HPDE6-E6E7 (cell line): ENCODE measurements around the gene HIBCH.
"Not testable (repeated sequence)": the region's sequence is repeated elsewhere in the genome, so short reads cannot be mapped to it uniquely, and the experiment has no call there.

ENCODE experiments used
- DNase-seq: peaks from one replicate; pipeline ENCODE4 v3.0.0; 2011; ENCODE audit warnings: missing footprints; ENCODE audit errors: extremely low spot score

HIBCH gene

DNA sequence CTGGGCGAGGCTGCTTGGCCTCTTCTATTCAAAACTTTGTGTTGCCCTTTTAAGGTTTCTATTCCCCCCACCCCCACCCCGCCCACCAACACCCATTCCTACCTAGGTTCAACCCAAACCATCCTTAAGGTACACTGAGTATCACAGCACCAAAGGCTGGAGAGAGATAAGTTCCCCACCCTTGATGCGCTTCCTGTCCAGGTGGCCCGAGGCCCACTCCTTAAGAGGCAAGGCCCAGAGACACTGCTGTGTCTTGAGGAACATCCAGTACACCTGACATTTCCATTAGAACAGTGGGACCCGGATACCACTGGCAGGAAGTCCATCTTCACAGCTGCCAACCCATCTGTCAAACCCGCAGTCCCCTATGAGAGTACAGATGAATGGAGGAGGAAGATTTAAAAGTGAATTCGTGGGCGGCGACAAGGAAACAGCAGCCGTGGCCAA is 23.5 kb upstream of the HIBCH start:
- DNase-seq = no peak

DNA sequence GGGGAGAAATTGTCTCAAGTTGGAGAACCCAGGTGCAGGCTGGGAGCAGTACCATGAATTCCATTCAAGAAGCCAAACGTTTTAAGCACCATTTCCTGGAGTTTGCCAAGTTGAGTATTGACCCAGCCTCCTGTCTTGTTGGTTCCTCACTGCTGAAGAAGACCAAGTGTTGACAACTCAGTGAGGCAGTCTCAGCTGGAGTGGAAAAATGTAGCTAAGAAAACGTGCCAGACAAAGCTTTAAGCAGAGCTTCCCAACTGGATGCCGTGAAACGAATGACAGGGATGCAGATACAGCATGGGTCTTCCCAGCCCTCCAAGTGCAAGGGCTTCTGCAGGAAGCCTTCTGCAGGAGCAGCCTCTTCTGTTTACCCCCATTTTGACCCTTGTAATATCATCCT is 23.0 kb upstream of the HIBCH start:
- no peak for DNase-seq

DNA sequence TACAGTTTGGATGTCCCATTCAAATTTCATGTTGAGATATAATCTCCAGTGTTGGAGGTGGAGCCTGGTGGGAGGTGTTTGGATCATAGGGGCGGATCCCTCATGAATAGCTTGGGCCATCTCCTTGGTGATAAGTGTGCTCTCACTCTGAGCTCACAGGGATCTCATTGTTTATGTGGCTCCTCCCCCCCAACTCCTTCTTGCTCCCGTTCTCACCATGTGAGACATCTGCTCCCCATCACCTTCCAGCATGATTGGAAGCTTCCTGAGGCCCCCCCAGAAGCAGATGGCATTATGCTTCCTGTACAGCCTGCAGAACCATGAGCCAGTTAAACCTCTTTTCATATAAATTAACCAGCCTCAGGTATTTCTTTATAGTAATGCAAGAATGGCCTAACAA is 20.7 kb upstream of the HIBCH start:
- DNase-seq = no peak

DNA sequence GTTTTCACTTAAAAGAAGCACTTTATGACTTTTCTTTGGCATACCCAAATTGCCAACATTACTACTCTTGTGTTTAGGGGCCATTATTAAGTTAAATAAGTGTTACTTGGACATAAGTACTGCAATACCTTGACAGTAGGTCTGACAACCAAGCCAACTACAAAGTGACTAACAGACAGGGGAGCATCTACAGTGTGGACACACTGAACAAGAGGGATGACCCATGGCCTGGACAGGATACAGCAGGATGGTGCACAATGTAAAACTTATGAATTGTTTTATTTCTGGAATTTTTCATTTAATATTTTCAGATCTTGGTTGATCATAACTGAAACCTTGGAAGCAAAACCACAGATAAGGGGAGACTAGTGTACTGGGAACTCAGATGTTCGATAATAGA is 19.8 kb upstream of the HIBCH start:
- DNase-seq = no peak

DNA sequence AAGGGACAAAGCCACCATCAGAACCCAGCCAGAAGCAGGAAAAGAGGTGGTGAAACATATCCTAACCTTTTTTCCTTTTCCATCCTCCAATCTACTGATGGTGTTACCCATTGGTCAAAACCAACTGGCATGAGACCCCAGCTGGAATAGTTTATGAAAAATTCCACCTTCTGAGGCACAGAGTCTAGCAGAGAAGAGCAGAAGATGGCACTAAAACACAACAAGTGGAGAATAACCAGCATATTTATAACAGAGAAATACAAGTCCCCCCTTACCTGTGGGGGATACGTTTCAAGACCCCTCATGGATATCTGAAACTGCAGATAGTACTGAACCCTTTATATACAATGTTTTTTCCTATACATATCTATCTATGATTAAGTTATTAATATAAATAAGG is 18.8 kb upstream of the HIBCH start:
- DNase-seq = no peak

DNA sequence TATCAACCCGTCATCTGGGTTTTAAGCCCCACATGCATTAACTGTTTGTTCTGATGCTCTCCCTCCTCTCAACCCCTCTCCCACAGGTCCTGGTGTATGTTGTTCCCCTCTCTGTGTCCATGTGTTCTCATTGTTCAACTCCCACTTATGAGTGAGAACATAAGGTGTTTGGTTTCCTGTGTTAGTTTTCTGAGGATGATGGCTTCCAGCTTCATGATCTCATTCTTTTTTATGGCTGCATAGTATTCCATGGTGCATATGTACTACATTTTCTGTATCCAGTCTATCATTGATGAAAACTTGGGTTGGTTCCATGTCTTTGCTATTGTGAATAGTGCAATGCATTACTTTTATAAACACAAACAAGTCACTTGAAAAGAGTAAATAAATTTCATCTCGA is 16.8 kb upstream of the HIBCH start:
- DNase-seq = no peak

DNA sequence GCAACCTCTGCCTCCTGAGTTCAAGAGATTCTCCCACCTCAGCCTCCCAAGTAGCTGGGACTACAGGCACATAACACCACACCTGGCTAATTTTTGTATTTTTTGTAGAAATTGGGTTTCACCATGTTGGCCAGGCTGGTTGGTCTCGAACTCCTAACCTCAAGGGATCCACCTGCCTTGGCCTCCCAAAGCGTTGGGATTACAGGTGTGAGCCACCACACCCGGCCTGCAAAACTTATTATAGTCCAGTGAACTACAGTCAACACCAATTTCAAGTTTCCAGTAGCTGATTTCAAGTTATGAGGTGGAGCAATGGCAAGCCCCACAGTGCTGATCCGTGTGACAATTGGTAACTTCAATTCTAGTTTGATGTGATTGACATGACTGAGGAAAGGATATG is 16.0 kb upstream of the HIBCH start:
- DNase-seq = not testable (repeated sequence)

DNA sequence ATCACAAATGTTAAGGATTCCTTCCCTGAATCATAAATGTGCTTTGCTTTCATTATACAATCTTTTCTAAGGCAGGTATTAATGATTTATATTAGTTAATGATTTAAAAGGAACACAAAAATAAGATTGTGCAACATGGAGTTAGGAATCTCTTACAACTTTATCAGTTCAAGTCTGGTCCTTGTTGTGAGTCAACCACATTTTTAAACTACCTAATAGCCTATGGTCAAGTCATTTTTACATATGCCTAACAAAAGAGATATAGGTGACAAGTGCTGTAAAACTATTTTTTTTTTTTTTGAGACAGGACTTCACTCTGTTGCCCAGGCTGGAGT is 15.6 kb upstream of the HIBCH start:
- no peak for DNase-seq

DNA sequence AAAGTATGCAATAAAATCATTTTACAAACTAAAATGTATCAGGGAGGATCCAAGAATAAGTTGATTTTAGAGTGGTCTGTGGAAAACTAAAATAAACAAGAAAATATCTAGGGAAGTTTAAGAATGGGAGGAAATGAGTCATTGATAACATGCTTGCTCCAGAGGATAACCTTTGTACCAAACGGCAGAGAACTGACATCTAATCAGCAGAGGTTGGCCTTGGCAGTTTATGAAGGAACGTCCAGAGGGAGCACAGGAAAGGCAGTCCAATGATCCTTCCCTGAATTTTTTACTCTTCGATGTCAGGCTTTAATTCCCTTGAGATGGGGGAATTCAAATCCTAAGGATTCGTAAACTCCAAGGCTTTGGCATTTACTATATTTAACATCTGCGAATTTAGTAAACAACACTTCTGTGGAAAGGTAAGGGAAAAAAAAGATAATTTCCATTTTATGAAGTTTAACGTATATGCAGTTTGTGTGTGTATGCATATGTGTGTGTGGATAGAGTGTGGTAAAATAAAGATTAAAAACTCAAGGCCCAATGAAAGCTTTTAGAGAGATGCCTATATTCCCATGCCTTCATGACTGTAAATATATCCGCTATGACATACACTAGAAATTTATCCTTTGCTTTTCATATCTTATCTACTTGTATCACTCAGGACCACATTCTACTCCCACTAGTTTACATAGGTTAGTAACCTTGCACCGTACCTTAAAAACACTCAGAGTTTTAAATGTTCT is 15.0 kb upstream of the HIBCH start:
- DNase-seq = no peak

DNA sequence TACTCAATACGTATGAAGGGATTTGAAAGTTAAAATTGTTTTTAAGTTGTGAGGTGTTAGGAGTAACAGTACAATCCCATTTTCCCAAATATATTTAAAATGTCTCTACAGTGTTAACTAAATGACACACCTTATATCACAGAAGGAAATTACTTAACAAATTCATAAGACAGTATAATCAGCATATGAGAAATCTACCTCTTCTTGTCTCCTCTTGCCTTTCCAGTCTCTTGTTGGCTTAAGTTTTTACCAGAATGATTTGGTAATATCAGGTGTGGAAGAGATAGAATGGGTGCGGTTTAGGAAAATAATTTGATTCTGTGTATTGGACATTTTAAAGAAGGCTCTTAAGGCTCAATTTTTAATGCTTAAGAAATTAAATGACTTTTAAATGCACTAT is 14.3 kb upstream of the HIBCH start:
- no peak for DNase-seq

DNA sequence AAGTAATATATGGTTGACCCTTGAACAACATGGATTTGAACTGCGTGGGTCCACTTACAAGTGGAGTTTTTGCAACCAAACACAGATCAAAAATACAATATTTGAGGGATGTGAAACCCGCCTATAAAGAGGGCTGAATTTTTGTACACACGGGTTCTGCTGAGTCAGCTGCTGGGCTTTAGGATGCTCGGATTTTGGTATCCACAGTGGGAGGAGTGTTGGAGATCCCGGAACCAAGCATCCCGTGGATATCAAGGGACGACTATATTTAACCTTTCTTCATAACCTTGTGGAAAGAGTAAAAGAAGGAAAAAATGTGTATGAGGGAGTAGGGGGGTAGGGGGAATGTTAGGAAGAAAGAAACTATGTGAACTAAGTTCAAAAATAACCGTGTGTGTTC is 13.8 kb upstream of the HIBCH start:
- DNase-seq = no peak

DNA sequence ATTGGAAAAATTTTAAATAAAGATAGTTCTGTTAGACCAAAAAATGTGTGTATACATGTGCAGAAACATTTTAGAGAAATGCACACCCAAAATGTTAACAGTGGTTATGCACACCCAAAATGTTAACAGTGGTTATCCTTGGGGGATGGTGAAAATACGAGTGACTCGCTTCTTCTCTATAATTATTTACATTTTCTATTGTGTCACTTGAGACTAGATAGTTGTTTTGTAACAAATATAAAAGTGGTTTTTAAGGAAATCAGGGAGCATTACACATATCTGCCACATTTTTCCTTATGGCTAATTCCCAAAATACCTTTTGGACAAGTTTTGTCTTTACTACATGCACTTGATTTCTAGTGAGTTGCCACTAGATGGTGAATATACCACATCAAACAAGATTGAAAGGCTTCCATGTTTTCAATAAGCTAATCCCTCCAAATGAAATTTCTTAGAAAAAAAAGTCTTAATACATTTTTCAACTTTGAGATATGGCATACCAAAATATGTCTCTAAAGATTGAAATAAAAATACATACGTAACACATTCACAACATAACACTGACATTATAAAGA is 9.0 kb upstream of the HIBCH start:
- DNase-seq = no peak

DNA sequence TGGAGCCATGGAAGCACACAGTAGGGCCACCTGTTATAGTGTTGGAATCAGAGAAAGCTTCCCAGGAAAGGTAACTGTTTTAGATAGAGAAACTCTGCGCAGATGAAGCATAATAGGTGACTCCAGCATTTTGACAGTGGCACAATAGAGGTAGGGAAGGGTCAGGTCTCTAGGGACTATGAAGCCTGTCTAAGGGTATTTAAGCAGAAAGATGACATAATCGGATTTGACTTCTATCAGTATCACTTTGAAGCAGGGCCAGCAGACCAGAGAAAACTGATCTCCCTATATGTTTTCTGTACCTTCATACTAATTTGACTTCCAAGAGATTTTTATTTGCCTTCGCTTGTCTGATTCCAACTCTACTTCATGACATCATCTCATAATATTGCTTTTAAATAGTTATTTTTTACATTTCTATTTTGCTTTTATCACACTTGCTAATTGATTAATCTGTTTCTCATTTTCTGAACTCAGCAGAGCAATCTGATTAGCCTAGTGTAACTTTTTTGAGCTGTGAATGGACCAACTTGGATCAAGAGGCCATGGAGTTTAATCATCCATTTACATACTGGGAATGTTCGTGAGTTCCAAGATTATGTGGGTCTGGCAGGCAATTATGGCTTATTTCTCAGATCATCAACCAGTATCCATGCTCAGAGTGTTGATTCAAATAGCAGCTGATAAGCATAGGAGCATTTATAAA is 8.4 kb upstream of the HIBCH start:
- DNase-seq = no peak

DNA sequence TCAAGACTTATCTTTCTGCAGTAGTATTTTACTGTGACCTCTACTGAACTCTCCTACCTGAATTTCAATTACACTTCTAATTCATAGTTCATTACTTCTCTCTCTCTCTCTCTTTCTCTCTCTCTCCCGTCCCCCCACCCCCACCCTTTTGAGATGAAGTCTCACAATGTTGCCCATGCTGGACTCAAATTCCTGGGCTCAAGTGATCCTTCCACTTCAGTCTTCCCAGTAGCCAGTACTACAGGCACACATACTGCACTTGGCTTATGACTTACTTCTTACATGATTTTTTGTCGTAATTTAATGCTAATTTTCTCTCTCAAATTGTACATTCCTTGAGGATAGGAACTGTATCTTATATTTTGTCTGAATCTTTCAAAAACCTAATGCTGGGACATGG is 6.0 kb upstream of the HIBCH start:
- no peak for DNase-seq

DNA sequence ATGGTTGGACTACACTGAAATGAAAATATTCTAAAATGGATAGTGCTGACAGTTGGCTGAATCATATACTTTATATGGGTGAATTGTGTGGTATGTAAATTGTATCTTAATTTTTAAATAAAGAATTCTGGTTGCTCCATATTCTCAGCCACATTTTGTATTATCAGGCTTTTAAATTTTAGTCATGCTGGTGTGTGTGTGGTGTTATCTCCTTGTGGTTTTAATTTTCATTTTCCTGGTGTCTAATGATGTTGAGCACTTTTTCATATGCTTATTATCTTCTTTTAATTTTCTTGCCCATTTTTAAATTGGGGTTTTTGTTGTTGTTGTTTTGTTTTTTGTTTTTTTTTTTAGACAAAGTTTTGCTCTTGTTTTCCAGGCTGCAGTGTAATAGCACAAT is 3.8 kb upstream of the HIBCH start:
- DNase-seq = no peak

DNA sequence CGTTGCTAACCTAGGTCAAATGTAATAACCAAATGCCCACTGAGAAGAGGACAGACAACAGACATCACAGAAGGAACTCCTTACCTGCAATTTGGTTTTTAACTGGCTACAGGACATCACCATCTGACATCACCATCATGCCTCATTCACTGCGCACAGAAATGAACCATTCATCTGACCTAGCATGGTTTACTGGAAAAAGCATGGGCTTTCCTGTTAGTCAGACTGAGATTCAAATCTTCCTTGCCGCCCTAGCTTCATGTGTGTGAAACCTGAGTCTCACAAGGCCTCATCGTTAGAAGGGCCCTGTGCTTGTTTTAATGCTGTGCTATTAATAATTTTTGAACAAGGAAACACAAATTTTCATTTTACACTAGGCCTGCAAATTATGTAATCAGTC is 1.1 kb upstream of the HIBCH start:
- DNase-seq = no peak

DNA sequence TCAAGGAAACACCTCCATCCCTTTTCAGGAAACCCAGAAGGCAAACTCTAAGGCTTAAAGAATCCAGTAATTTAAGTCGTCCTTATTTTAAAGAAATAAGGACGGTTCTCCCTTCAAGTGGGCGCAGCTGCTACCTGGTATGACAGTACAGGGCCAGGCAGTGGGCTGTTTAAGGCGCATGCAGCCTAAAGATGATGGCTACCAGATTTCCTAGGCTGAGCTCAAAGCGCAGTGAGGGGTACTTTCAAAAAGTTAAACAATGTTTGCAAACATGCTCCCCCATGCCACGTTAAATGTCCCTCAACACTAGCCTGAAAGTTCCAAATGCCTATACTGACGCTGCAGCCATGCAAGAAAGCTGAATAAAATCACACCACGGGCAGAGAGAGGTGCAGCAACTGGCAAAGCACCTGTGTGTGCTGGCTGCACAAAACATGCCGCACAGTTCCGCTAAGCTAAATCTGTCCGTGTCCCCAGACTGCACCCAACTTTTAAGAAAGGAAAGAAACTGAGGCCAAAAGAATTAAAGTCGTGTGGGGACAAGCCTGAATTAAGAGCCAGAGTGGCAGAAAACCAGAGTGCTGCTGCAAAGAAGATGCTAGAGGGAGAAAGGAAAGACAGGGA is 583 bp downstream of the HIBCH start:
- no peak for DNase-seq

DNA sequence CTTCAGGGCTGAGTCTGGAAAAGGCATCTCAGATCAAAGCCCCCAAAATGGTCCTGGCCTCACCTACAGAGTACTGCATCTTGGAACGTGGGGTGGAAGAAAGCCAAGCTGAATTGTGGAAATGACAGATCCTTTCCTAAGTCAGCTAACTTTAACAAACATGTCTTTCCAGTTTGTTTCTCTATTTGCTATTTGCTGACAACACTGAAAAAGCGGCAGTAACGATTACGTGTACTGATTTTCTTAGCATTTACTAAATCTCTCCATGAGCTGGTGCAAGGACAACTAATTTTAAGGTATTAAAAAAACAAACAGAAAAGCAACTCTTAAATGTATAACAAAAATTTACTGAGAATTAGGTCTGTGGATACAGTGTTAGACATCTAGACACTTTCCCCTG is 1.1 kb downstream of the HIBCH start:
- DNase-seq = no peak

DNA sequence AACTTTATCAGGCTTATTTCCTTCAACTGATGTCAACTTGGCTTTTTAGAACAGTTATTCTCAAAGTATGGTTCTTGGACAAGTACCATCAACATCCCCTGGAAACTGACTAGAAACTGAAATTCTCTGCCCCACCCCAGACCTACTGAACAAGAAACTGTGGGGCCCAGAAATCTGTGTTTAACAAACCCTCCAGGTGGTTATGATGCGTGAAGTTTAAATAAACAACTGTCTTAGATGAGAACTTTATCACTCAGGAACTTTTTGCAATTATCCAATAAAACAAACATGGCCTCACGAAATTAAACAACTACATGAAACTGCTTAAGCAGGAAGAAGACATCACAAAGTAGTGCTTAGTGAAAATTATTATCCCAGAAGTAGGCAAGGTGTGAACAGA is 4.4 kb downstream of the HIBCH start:
- DNase-seq = no peak

DNA sequence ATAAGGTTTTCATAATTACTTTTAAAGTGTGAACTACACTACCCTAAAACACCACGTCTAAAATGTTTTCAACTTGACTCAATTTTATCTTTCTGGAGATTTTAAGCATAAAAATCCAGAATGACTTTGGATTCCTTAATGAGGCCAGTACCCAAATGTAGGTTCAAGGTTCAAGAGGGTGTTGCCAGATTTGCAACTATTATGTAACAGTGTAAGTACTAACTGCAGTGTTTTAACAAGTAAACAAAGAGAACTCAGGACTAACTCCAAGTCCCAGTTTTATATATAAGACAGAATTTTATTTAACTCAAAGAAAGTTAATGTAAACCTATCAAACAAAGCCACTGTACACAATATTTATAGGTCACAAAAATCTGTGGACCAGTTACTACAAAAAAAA is 5.7 kb downstream of the HIBCH start:
- no peak for DNase-seq

DNA sequence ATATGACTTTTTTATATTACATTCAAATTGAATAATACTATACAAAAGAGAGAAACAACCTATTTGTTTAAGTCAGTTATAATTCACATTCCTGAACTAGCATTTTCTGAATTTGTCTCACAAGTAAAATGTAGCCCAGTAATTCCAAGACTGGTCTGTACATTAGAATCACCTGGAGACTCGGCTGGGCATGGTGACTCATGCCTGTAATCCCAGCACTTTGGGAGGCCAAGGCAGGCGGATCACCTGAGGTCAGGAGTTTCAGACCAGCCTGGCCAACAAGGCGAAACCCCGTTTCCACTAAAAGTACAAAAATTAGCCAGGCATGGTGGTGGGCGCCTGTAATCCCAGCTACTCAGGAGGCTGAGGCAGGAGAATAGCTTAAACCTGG is 7.0 kb downstream of the HIBCH start:
- DNase-seq = not testable (repeated sequence)

DNA sequence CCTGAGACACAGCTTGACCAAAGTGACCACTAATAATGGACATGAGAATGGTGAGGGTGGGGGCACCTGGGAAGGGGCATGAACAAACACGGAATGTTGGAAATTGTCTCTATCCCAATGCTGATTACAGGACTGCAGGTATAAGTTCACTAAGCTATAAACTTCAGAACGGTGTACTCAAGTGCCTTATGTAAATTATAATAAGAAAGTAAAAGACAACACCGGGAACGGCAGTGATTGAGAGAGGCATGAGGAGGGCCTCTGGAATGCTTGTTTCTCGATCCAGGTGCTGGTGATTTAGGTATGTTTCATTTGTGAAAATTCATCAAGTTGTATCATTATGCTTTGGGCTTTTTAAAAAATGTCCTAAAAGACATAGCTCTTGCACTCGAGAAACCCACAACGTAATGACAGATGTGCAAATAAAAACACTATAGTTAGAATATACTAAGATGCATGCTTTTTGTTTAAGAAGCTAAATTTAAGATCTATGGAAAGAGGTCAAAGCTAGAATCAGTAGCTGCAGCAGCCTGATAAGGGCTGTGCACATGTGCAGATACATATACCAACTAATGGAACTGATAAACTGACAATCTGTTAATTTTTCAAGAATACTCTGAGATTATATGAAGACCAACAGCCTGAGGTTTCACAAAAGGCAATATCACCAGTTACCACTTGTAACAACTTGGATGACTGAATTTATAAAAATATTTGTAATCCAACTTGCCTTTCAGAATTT is 7.6 kb downstream of the HIBCH start:
- DNase-seq = no peak
